Activated naive CD4-positive, alpha-beta T cell treated with anti-CD3 and anti-CD28 coated beads, Interleukin-2, amount 50 U/mL, for 24 hours (primary cell): ENCODE results near the gene FGF1.

Experiments used
- H3K27ac Mint-ChIP-seq: one replicate; pipeline ENCODE4 v1.8.0; 2021; ENCODE audit warnings: mild to moderate bottlenecking, mixed read lengths
- H3K27me3 Mint-ChIP-seq: one replicate; pipeline ENCODE4 v1.8.0; 2021; ENCODE audit warnings: mixed read lengths
- H3K36me3 Mint-ChIP-seq: one replicate; pipeline ENCODE4 v1.8.0; 2021; ENCODE audit warnings: mixed read lengths
- H3K4me1 Mint-ChIP-seq: one replicate; pipeline ENCODE4 v1.8.0; 2021; ENCODE audit warnings: mixed read lengths
- H3K4me3 Mint-ChIP-seq: one replicate; pipeline ENCODE4 v1.8.0; 2021; ENCODE audit warnings: mild to moderate bottlenecking, mixed read lengths
- H3K9me3 Mint-ChIP-seq: one replicate; pipeline ENCODE4 v1.8.0; 2021; ENCODE audit warnings: mixed read lengths

FGF1 gene

GRCh38 chr5:142683881-142684505 is 1.9 kb downstream of the FGF1 start:
- no peaks in the 10 kb centered on the region for H3K36me3 Mint-ChIP-seq
- H3K27me3 Mint-ChIP-seq: no peaks in the 10 kb centered on the region
- no peaks in the 10 kb centered on the region for H3K4me1 Mint-ChIP-seq

GRCh38 chr5:142683116-142683515 is 2.8 kb downstream of the FGF1 start:
- no peaks in the 10 kb centered on the region for H3K36me3 Mint-ChIP-seq
- H3K4me3 Mint-ChIP-seq: no peak overlapping the region
- no peaks in the 10 kb centered on the region for H3K9me3 Mint-ChIP-seq
- H3K4me1 Mint-ChIP-seq: no peaks in the 10 kb centered on the region
- no peaks in the 10 kb centered on the region for H3K27me3 Mint-ChIP-seq
- no peak overlapping the region for H3K27ac Mint-ChIP-seq

More at GRCh38 chr5:142683881-142684505, 1.9 kb downstream of the FGF1 start:
- Mint-ChIP-seq H3K4me3 (no peak overlapping the region), H3K9me3 (no peaks in the 10 kb centered on the region), H3K27ac (no peak overlapping the region)

DNA sequence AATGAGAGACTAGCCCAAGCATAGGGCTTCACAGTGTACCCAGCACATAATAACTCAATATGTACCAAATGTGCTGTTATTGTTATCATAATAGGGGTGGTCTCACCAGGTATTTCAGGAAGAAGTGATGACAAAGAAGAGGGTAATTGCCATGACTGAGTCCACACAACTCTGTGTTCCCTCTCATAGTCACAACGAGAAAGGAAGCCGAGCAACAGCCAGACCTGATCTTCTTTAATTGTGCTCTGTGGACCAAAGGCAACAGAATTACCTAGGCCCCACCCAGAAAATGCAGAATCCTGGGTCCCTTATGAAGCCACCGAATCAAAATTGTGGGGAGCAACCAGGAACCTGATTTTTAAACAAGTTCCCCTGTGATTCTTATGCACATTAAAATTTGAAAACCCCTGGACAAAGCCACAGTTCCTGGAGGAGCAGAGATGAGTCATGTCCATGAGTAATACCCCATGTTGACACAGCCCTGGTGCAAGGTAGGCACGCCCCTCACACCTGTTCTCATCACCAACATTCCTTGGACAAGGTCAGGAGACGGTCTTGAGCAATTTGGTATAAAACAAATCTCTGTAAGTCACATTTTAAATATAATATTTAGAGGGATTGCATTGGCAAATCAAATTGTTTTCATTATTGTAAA is 5.2 kb downstream of the FGF1 start:
- Mint-ChIP-seq H3K9me3 (no peaks in the 10 kb centered on the region), H3K4me3 (no peak overlapping the region), H3K27me3 (no peaks in the 10 kb centered on the region), H3K27ac (no peak overlapping the region), H3K4me1 (no peaks in the 10 kb centered on the region), H3K36me3 (no peaks in the 10 kb centered on the region)

DNA sequence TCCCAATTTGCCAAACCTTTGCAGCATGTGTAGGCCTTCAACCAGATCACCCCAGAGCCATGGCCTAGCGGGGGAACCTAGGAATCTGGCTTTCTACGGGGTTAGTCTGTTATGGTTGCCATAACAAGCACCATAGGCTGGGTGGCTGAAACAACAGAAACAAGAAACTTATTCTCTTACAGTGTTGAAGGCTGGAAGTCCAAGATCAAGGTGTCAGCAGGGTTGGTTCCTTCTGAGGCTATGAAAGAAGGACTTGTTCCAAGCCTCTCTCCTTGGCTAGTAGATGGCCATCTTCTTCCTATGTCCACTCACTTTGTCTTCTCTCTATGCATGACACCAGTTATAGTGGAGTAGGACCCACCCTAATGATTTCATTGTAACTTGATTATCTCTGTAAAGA is 6.1 kb downstream of the FGF1 start:
- Mint-ChIP-seq H3K27ac (no peak overlapping the region), H3K4me3 (no peak overlapping the region), H3K9me3 (no peaks in the 10 kb centered on the region), H3K27me3 (no peaks in the 10 kb centered on the region), H3K4me1 (no peaks in the 10 kb centered on the region), H3K36me3 (no peaks in the 10 kb centered on the region)

DNA sequence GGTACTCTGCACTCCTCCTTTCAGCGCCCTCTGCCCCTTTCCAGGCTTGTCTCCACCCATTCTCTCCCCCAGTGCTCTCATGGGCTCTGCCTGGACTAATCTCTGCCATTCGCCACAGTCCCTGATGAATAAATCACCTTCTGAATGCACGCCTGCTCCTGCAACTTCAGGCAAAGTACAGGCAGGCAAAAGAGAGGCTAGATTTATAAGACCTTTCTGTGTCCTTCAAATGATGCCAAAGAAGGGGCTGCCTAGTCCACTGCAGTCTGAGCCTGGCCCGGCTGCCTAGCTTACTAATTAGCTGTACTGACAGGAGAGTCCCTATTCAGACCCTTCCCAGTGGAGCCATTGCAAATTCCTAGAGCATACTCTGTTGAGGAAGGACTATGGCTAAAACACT is 7.4 kb downstream of the FGF1 start:
- Mint-ChIP-seq H3K4me1 (no peaks in the 10 kb centered on the region), H3K27ac (no peak overlapping the region)

DNA sequence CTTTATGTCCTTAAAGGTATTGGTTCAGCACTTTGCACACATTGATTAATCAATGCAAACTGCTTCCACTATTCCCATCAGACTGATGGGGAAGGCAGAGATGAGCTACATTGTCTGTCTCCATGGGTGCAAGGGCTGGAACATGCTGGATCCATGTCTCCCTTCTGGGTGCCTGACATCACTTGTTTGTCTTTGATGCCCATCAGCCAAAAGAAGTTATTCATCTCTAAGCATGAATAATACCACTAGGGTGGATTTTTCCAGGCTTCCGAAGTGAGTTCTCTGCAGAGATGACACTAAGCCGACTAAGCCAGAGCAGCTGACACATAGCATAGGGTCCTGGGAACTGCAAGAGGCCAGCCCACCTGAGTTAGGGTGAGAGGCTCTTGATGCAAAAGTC is 8.7 kb downstream of the FGF1 start:
- Mint-ChIP-seq H3K27ac (no peak overlapping the region), H3K27me3 (no peaks in the 10 kb centered on the region), H3K4me1 (no peaks in the 10 kb centered on the region), H3K9me3 (no peaks in the 10 kb centered on the region), H3K4me3 (no peak overlapping the region), H3K36me3 (no peaks in the 10 kb centered on the region)

More for the DNA sequence above, 7.4 kb downstream of the FGF1 start:
- H3K36me3 Mint-ChIP-seq: no peaks in the 10 kb centered on the region
- no peak overlapping the region for H3K4me3 Mint-ChIP-seq
- H3K27me3 Mint-ChIP-seq: no peaks in the 10 kb centered on the region
- H3K9me3 Mint-ChIP-seq: no peaks in the 10 kb centered on the region

- no peaks in the 10 kb centered on the region for H3K36me3 Mint-ChIP-seq
- no peaks in the 10 kb centered on the region for H3K4me1 Mint-ChIP-seq
- no peaks in the 10 kb centered on the region for H3K9me3 Mint-ChIP-seq
- no peaks in the 10 kb centered on the region for H3K27me3 Mint-ChIP-seq
- no peak overlapping the region for H3K4me3 Mint-ChIP-seq
- no peak overlapping the region for H3K27ac Mint-ChIP-seq
Observed at GRCh38 chr5:142676318-142676717, 9.6 kb downstream of the FGF1 start.

- H3K27ac Mint-ChIP-seq: no peak overlapping the region
- no peaks in the 10 kb centered on the region for H3K4me1 Mint-ChIP-seq
- no peak overlapping the region for H3K4me3 Mint-ChIP-seq
- H3K27me3 Mint-ChIP-seq: no peaks in the 10 kb centered on the region
- no peaks in the 10 kb centered on the region for H3K9me3 Mint-ChIP-seq
- H3K36me3 Mint-ChIP-seq: no peaks in the 10 kb centered on the region
Observed at GRCh38 chr5:142674531-142675469, 11.1 kb downstream of the FGF1 start.

- H3K4me1 Mint-ChIP-seq: no peaks in the 10 kb centered on the region
- H3K9me3 Mint-ChIP-seq: no peaks in the 10 kb centered on the region
- H3K36me3 Mint-ChIP-seq: no peaks in the 10 kb centered on the region
- H3K4me3 Mint-ChIP-seq: no peak overlapping the region
- H3K27ac Mint-ChIP-seq: no peak overlapping the region
- H3K27me3 Mint-ChIP-seq: no peaks in the 10 kb centered on the region
Observed at GRCh38 chr5:142671801-142672200, 14.1 kb downstream of the FGF1 start.

- Mint-ChIP-seq H3K27ac (no peak overlapping the region), H3K4me1 (no peaks in the 10 kb centered on the region), H3K9me3 (no peaks in the 10 kb centered on the region), H3K4me3 (no peak overlapping the region), H3K27me3 (no peaks in the 10 kb centered on the region), H3K36me3 (no peaks in the 10 kb centered on the region)
Observed at GRCh38 chr5:142671266-142671665, 14.6 kb downstream of the FGF1 start.

GRCh38 chr5:142670804-142671203 is 15.1 kb downstream of the FGF1 start:
- Mint-ChIP-seq H3K9me3 (no peaks in the 10 kb centered on the region), H3K4me1 (no peaks in the 10 kb centered on the region)

DNA sequence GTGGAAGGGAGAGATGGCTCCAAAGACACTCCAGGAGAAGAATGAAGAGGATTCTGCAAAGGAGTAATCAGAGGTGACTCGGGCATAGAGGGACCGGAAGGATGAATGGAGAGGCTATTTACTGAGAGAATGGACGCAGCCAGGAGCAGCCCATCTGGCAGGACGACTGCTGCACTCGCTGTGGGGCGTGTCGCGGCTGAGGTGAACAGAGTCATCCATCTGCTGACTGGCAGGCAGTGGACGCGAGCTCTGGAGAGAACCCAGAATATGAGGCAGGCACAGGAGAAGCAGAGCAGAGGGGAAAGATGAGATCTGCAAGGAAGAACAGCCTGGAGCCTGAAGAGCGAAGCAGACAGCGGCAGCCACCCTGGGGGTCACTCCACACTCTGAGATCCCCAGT is 16.4 kb downstream of the FGF1 start:
- Mint-ChIP-seq H3K4me3 (no peak overlapping the region), H3K9me3 (no peaks in the 10 kb centered on the region), H3K36me3 (no peaks in the 10 kb centered on the region), H3K4me1 (no peaks in the 10 kb centered on the region), H3K27me3 (no peaks in the 10 kb centered on the region), H3K27ac (no peak overlapping the region)

More at GRCh38 chr5:142670804-142671203, 15.1 kb downstream of the FGF1 start:
- no peaks in the 10 kb centered on the region for H3K36me3 Mint-ChIP-seq
- no peak overlapping the region for H3K4me3 Mint-ChIP-seq
- no peaks in the 10 kb centered on the region for H3K27me3 Mint-ChIP-seq
- no peak overlapping the region for H3K27ac Mint-ChIP-seq

DNA sequence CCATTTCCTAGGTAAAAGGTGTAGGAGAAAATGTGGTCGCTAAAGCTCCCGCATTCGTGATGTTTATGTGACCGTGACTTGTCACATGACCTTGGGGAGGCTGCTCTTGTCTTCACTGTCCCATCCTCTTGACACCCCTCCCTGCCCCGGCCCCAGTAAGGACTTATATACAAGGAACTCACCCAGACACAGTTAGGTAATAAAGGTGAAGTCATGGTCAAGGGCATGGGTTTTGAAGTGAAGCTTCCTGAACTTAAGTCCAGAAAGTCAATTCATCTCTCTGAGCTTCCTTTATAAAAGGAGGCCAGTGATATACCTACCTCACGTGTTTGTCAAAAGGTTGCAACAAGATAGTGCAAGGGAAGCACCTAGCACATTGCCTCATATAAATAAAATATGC is 17.6 kb downstream of the FGF1 start:
- Mint-ChIP-seq H3K36me3 (no peaks in the 10 kb centered on the region), H3K27me3 (no peaks in the 10 kb centered on the region), H3K4me1 (no peaks in the 10 kb centered on the region), H3K27ac (no peak overlapping the region), H3K9me3 (no peaks in the 10 kb centered on the region), H3K4me3 (no peak overlapping the region)

DNA sequence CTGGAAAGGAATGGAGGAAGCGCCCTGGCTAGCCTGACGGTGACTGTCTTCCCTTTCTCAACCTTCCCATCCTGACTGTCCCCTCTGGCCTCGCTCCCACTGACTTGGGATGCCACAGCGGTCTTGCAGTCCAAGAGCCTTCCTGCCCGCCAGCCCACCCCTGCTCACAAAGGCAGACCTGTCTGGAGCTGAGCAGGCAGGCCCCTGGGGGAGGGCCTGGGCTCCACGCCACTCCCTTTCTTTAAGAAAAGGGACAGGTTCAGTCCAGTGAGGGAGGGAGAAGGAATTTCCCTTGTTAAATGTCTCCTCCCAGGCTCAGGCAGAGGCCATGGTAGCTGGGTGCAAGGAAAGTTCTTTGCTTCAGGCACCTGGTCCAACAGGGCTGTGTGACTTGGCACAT is 18.1 kb downstream of the FGF1 start:
- no peaks in the 10 kb centered on the region for H3K9me3 Mint-ChIP-seq
- no peaks in the 10 kb centered on the region for H3K36me3 Mint-ChIP-seq
- no peaks in the 10 kb centered on the region for H3K4me1 Mint-ChIP-seq
- H3K27me3 Mint-ChIP-seq: peaks cover 1% of the 10 kb centered on the region
- no peak overlapping the region for H3K27ac Mint-ChIP-seq
- H3K4me3 Mint-ChIP-seq: no peak overlapping the region

DNA sequence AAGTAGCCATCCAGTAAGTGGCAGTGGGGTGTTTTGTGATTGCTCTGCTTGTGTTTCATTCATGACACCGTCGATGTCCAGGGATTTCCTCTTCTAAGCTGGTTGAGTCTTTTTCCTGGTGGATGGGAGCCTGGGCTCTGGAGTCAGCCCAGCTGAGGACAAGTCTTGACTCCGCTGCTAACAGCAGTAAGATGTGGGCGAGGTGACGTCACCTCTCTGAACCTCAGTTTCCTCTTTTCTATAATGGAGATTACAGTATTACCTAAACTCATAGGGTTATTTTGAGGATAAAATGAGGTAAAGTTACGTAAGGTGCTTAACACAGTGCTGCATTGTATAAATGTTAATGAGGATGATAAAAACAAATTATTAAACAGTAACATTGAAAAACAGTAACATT is 21.3 kb downstream of the FGF1 start:
- H3K27ac Mint-ChIP-seq: no peak overlapping the region
- H3K4me1 Mint-ChIP-seq: no peaks in the 10 kb centered on the region
- no peaks in the 10 kb centered on the region for H3K9me3 Mint-ChIP-seq
- no peak overlapping the region for H3K4me3 Mint-ChIP-seq
- H3K36me3 Mint-ChIP-seq: no peaks in the 10 kb centered on the region
- H3K27me3 Mint-ChIP-seq: peaks cover 1% of the 10 kb centered on the region

- Mint-ChIP-seq H3K27ac (no peak overlapping the region), H3K4me1 (no peaks in the 10 kb centered on the region), H3K9me3 (no peaks in the 10 kb centered on the region), H3K4me3 (no peak overlapping the region), H3K27me3 (peaks cover 1% of the 10 kb centered on the region), H3K36me3 (no peaks in the 10 kb centered on the region)
Observed at GRCh38 chr5:142664067-142664466, 21.8 kb downstream of the FGF1 start.
